Spleen (tissue), 11 donors: Measurements from ENCODE around the gene GATAD2A. TPM values are rescaled to one million over a fixed set of nuclear protein-coding genes. Genes with fewer than 3 reads are reported as not detected.
A peak's percentile ranks its signal among the peaks of the same experiment; 100 is the strongest.

ENCODE experiments used
- DNase-seq: peaks from one replicate; pipeline ENCODE4 v3.0.0-alpha.2; 2020
- H3K27ac ChIP-seq, 8 donors: fragments of 200-600 bp; sonication (generic) in 7 of 8; 1 replicate in 4 of 8; 2 replicates in 4 of 8; pipeline versions ENCODE4 v1.5.0 to v1.8.0; 2016 to 2021; ENCODE audit warnings: inconsistent platforms in 4 of 8, mild to moderate bottlenecking in 4 of 8, moderate library complexity in 1 of 8
- H3K27me3 ChIP-seq, 7 donors: fragments of 200-600 bp; sonication (generic) in 6 of 7; replicated peaks in 1 of 7; 1 replicate in 4 of 7; 2 replicates in 3 of 7; pipeline versions ENCODE4 v1.5.0 to v1.8.0; 2016 to 2021; ENCODE audit warnings: inconsistent platforms in 3 of 7, mild to moderate bottlenecking in 1 of 7
- H3K36me3 ChIP-seq, 6 donors: fragments of 200-600 bp; sonication (generic) in 5 of 6; 1 replicate in 4 of 6; 2 replicates in 2 of 6; pipeline versions ENCODE4 v1.5.0 to v1.8.0; 2016 to 2021; ENCODE audit warnings: inconsistent platforms in 2 of 6
- H3K4me1 ChIP-seq, 6 donors: fragments of 200-600 bp; sonication (generic) in 5 of 6; 1 replicate in 3 of 6; 2 replicates in 3 of 6; pipeline versions ENCODE4 v1.5.0 to v1.8.0; 2016 to 2021; ENCODE audit warnings: inconsistent platforms in 3 of 6
- H3K4me3 ChIP-seq, 8 donors: fragments of 200-600 bp; sonication (generic) in 7 of 8; 1 replicate in 4 of 8; 2 replicates in 4 of 8; pipeline versions ENCODE4 v1.5.0 to v1.8.0; 2016 to 2021; ENCODE audit warnings: inconsistent platforms in 4 of 8, mild to moderate bottlenecking in 4 of 8, moderate library complexity in 2 of 8
- H3K9me3 ChIP-seq, 8 donors: fragments of 200-600 bp; sonication (generic) in 7 of 8; 1 replicate in 4 of 8; 2 replicates in 4 of 8; pipeline versions ENCODE4 v1.5.0 to v1.8.0; 2016 to 2021; ENCODE audit warnings: inconsistent platforms in 4 of 8
- CTCF ChIP-seq, 11 experiments: fragments of 200-600 bp in 7 of 11; fragments of 450-650 bp in 4 of 11; sonication (generic) in 4 of 11; IDR thresholded peaks in 8 of 11; conservative IDR thresholded peaks in 3 of 11; 1 replicate in 7 of 11; 2 replicates in 4 of 11; pipeline versions ENCODE4 v1.4.0 to v1.8.0; 2016 to 2021; ENCODE audit warnings: antibody characterized with exemption in 11 of 11, inconsistent platforms in 4 of 11, mild to moderate bottlenecking in 1 of 11
- POLR2A ChIP-seq, 3 donors: fragments of 450-650 bp; IDR thresholded peaks; one replicate each; pipeline ENCODE4 v1.5.1; 2017; ENCODE audit warnings: antibody characterized with exemption in 3 of 3, mild to moderate bottlenecking in 1 of 3
- POLR2AphosphoS5 ChIP-seq, 3 donors: sonication (generic); formaldehyde crosslinking; IDR thresholded peaks; one replicate each; pipeline ENCODE4 v1.5.1; 2017; ENCODE audit warnings: antibody characterized with exemption in 3 of 3
- WGBS, 5 donors: extraction: QIAGEN DNeasy Blood & Tissue Kit in 3 of 5; methylation state at CpG; one replicate each; pipeline versions ENCODE4 v1.1.5 to v1.1.7; 2013 to 2018; 5-methylcytosine and 5-hydroxymethylcytosine counted together
- intact Hi-C: fragments of 100-400 bp; cut with DNase I; formaldehyde crosslinking; loops from one replicate; pipeline ENCODE4 v1.15.0; 2023; ENCODE audit warnings: low total_unique reads
- polyA plus RNA-seq, 3 donors: library from polyadenylated mRNA; stranded (reverse); fragments of 200-250 nt; gene quantifications; one replicate each; pipeline ENCODE4 v1.2.1, GENCODE V29; 2013
- total RNA-seq, 7 donors: library from RNA; depleted of rRNA in 3 of 7; stranded (reverse); fragments of >200 nt in 3 of 7; fragmentation: NEBNext Ultra II Directional in 4 of 7; extraction: Animal tissue kit (Norgen Biotek cat#: 25700) in 4 of 7; gene quantifications; one replicate each; pipeline versions ENCODE4 v1.1.0 to v1.2.1, GENCODE V29; 2016 to 2021
- donor health status: healthy with polysubstance abuse.
- donor health status: DM: no; HTN: no; CAD: no; lungs with moderate emphysema.
- donor health status: DM: no; HTN: no; CAD: no.
- donor health status: Bipolar disorder and iron deficiency.
- donor health status: healthy.
- donor health status: DM: no; HTN: no; CAD: no.
- donor health status: DM: yes; HTN: yes; CAD: no.

Gene GATAD2A
- total and polyA plus RNA-seq, 10 donors = 11.6 to 122 (median 66.8) TPM

- no peak for TF ChIP-seq POLR2AphosphoS5 (IDR thresholded peaks at IDR 0.05)
- no peak for TF ChIP-seq CTCF (IDR thresholded peaks at IDR 0.05 in 8 of 11, conservative IDR thresholded peaks at IDR 0.05 in 3 of 11)
- no peak for TF ChIP-seq POLR2A (IDR thresholded peaks at IDR 0.05)
Observed at GRCh38 chr19:19409205-19409604, 3.7 kb downstream of the GATAD2A start.

GRCh38 chr19:19409631-19410030, 4.2 kb downstream of the GATAD2A start:
- no peaks in the 10 kb centered on the region for H3K27me3 ChIP-seq
- peak overlapping the region in 2 of 8 donors; percentile 0 to 59 for H3K27ac ChIP-seq
- peaks cover 44 to 91% (median 73%) of the 10 kb centered on the region in 6 donors for H3K4me1 ChIP-seq
- H3K36me3 ChIP-seq = peaks cover 0 to 11% (median 0%) of the 10 kb centered on the region in 6 donors
- H3K4me3 ChIP-seq = no peak overlapping the region
- TF ChIP-seq CTCF (IDR thresholded peaks at IDR 0.05 in 8 of 11, conservative IDR thresholded peaks at IDR 0.05 in 3 of 11) = no peak
- no peak for TF ChIP-seq POLR2AphosphoS5 (IDR thresholded peaks at IDR 0.05)
- no peak for TF ChIP-seq POLR2A (IDR thresholded peaks at IDR 0.05)
- DNase-seq = peak; percentile 9
- H3K9me3 ChIP-seq = no peaks in the 10 kb centered on the region
- intact Hi-C loops = loop anchor here (10.0 kb wide), 1 partner anchor 75 kb away; no protein-coding TSS in a partner anchor
- WGBS, 5 donors = 64 to 83% (median 72%) methylated on average over 8 of the region's 8 CpGs

More at GRCh38 chr19:19409205-19409604, 3.7 kb downstream of the GATAD2A start:
- intact Hi-C loops = loop anchor here (10.0 kb wide), 1 partner anchor 76 kb away; no protein-coding TSS in a partner anchor
- H3K27me3 ChIP-seq = no peaks in the 10 kb centered on the region
- peak overlapping the region in 2 of 8 donors; percentile 13 to 59 for H3K27ac ChIP-seq
- H3K4me3 ChIP-seq = no peak overlapping the region
- H3K4me1 ChIP-seq = peaks cover 48 to 93% (median 75%) of the 10 kb centered on the region in 6 donors
- DNase-seq = no peak
- peaks cover 0 to 11% (median 0%) of the 10 kb centered on the region in 6 donors for H3K36me3 ChIP-seq
- 66 to 73% (median 68%) methylated on average over 4 of the region's 4 CpGs for WGBS, 5 donors
- H3K9me3 ChIP-seq = no peaks in the 10 kb centered on the region

GRCh38 chr19:19410553-19411550, 5.4 kb downstream of the GATAD2A start:
- TF ChIP-seq CTCF (IDR thresholded peaks at IDR 0.05 in 8 of 11, conservative IDR thresholded peaks at IDR 0.05 in 3 of 11) (no peak), POLR2A (IDR thresholded peaks at IDR 0.05) (no peak), POLR2AphosphoS5 (IDR thresholded peaks at IDR 0.05) (no peak)
- intact Hi-C loops = no loop called here
- Histone ChIP-seq H3K9me3 (no peaks in the 10 kb centered on the region), H3K36me3 (peaks cover 0 to 19% (median 0%) of the 10 kb centered on the region in 6 donors), H3K4me3 (no peak overlapping the region), H3K4me1 (peaks cover 41 to 96% (median 73%) of the 10 kb centered on the region in 6 donors), H3K27me3 (no peaks in the 10 kb centered on the region), H3K27ac (peak overlapping the region in 4 of 8 donors; percentile 0 to 59 (median 13))
- WGBS, 5 donors = 69 to 73% (median 71%) methylated on average over 12 to 15 of the region's 15 CpGs
- DNase-seq = peak; percentile 66

GRCh38 chr19:19416280-19416679, 10.8 kb downstream of the GATAD2A start:
- peaks cover 26 to 100% (median 75%) of the 10 kb centered on the region in 6 donors for H3K4me1 ChIP-seq
- 87 to 93% (median 89%) methylated on average over 1 of the region's 1 CpG for WGBS, 5 donors
- no peaks in the 10 kb centered on the region for H3K9me3 ChIP-seq
- DNase-seq = no peak
- H3K36me3 ChIP-seq = peaks cover 0 to 16% (median 0%) of the 10 kb centered on the region in 6 donors
- intact Hi-C loops = no loop called here
- no peak overlapping the region for H3K4me3 ChIP-seq
- H3K27ac ChIP-seq = no peak overlapping the region
- H3K27me3 ChIP-seq = no peaks in the 10 kb centered on the region
- no peak for TF ChIP-seq CTCF (IDR thresholded peaks at IDR 0.05 in 8 of 11, conservative IDR thresholded peaks at IDR 0.05 in 3 of 11)
- TF ChIP-seq POLR2AphosphoS5 (IDR thresholded peaks at IDR 0.05) = no peak
- no peak for TF ChIP-seq POLR2A (IDR thresholded peaks at IDR 0.05)
